ENCODE results near the gene ZNF112.
"Not testable (repeated sequence)": the region's sequence is repeated elsewhere in the genome, so short reads cannot be mapped to it uniquely, and the experiment has no call there.

The ZNF112 gene

GRCh38 chr19:44356383-44357111 lies at the start of gene ZNF112:
Gene ZNF112, minus strand, starts transcription at chr19:44356680. Its CDS starts 16,141 bp downstream, at chr19:44340539.
- peak; percentile 88 for DNase-seq

- DNase-seq: peak; percentile 98
These were observed 44.9 kb upstream of the ZNF112 start, which contains the start of gene ZNF285 for GRCh38 chr19:44401139-44402115. Gene ZNF285, minus strand, starts transcription at chr19:44401608. Its CDS starts 4,395 bp downstream, at chr19:44397213.

- DNase-seq: not testable (repeated sequence)
These were observed 32.8 kb upstream of the ZNF112 start for GRCh38 chr19:44389268-44389667.

GRCh38 chr19:44374789-44375188 lies 18.3 kb upstream of the ZNF112 start:
- DNase-seq: no peak

- no peak for DNase-seq
These were observed 15.5 kb upstream of the ZNF112 start for GRCh38 chr19:44371815-44372480.

DNA sequence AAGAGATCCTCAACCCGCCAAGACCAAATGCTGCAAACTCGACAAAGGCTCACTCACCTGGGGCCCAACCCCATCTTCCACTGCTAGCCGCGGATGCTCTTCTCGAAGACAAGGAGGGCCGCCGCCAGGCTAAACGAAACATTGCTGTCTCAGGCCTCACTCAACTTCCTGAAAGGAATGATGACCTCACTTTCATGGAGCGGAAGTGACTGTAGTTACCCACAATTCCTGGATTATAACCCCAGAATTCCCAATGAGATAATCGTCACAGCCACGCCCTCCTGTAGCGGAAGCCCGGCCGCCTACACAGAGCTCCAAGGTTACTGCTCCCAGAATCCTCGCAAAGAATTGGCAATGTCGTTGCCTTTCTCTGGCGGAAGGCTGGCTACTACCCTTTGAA lies 10.5 kb upstream of the ZNF112 start:
- no peak for DNase-seq

DNA sequence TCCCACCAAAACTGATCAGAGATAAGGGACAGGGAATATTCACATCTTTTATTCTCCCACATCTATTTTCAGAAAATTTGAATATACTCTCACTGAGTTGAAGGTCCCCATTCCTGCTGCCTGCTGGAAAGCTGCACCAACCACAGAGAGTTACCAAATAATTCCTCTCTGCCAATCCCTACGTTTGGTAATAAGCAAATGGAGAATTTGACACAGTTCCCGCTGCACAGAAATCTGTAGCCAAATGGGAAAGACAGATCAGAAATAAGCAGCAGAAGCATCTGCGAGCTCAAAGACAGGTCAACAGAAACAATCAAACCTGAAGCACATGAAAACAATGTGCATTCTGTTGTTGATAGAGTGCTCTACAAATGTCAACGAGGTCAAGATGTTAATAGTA lies 9.9 kb downstream of the ZNF112 start:
- DNase-seq: no peak

- DNase-seq: no peak
These were observed 10.5 kb downstream of the ZNF112 start for GRCh38 chr19:44345959-44346358.

DNA sequence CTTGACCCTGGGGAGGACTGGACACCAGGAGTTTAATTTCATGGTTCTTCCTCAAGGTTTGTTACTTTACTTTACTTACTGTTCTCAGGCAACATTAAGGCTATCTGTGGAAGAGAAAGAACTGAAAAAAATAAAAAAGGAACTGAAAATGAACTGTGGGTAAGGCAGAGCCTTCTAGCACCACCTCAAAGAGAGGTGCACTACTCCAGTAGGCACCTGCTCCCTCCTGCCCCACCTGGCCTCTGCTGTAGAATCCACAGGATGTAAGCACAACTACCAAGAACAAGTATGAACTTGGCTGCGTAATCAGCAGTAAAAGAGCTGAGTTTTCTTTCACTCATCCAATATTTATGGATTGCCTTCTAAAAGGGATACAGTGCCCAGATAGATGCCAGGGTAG lies 12.2 kb downstream of the ZNF112 start:
- DNase-seq: no peak

GRCh38 chr19:44341794-44342193 lies 14.7 kb downstream of the ZNF112 start:
- DNase-seq: no peak

GRCh38 chr19:44334639-44335038 lies 21.8 kb downstream of the ZNF112 start:
- not testable (repeated sequence) for DNase-seq

- DNase-seq: no peak
These were observed 24.3 kb downstream of the ZNF112 start for GRCh38 chr19:44332145-44332544.

DNA sequence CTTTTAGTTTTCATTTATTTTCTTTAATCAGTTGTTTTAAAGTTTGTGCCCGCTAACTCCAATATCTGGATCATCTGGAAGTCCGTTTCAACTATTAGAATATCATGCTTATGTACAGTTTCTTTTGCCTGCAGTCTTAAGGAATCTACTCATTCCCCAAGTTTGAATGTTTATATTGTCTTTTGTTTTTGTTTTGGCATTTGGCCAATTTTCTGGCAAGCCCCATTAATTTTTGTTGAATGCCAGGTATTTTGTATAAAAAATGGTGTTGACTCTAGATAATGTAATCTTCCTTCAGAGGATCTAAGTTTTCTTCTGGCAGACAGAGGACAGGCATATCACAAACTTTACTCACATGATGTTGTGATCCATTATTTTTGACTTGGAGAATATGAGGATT lies 40.6 kb downstream of the ZNF112 start:
- no peak for DNase-seq

DNA sequence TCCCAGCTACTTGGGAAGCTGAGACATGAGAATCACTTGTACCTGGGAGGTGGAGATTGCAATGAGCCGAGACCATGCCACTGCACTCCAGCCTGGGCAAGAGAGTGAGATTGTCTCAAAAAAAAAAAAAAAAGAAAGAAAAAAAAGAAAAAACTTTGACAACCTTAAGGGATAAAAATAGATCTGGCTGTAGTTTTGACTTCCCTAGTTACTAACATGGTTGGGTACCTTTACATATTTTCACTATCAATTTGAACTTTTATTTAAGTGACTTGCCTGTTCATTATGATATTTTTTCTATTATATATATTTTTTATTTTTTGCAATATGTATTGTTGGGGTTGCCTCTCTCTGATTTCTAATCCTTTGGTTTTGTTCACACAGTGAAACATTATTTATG lies 43.2 kb downstream of the ZNF112 start:
- DNase-seq: no peak

DNA sequence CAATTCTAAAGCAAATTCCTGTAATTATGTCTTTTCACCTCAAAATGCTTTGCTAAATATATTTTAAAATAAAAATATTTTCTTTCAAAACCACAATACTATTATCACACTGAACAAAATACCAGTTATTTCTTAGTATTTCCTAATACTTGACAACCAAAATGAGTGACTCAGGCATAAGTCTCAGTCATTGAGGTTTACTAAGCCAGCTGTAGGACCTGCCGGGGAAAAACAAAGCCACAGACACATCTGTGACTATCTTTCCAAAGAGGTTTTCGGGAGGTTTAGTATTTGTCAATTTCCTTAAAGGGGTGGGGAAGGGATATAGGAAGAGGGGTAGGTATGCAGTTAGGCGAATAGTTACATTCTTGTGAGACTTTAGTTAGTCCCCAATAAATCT lies 48.5 kb downstream of the ZNF112 start:
- DNase-seq: peak; percentile 19

- DNase-seq: no peak
These were observed 50.2 kb downstream of the ZNF112 start for GRCh38 chr19:44306283-44306682.

GRCh38 chr19:44305457-44305856 lies 51.0 kb downstream of the ZNF112 start:
- no peak for DNase-seq

- DNase-seq: peak; percentile 97
These were observed 51.8 kb downstream of the ZNF112 start, which contains the start of gene ZNF235 for GRCh38 chr19:44304659-44305193. Gene ZNF235, minus strand, starts transcription at chr19:44305025. Its CDS starts 1,621 bp downstream, at chr19:44303404.

DNA sequence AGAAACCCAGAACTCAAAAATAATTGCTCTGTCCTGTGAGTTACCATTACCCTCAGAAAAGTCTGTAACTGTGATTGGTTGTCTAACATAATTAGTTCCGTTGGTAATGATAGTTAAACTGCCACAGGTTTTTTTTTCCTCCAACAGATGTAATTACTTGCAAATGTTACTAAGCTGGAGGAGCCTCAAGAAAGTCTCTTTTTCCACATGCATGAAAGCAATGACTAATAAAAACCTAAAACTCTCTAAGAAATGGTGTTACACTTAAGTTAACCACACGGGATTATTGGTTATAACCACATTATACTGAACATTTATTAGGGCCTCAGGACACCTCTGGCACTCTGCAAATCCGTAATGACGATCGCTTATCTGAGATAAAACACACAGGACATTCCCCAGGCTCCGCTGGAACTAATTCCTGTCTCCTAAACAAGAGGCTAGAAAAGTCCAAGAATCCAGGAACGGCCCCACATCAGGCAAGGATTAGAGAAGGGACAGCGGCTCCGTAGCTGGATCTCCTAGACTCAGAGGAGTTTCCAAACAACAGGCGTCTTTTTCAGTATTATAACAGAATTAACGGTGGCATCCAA lies 52.4 kb downstream of the ZNF112 start:
- peak; percentile 17 for DNase-seq

GRCh38 chr19:44303320-44303719 lies 53.2 kb downstream of the ZNF112 start:
- peak; percentile 5 for DNase-seq

- DNase-seq: no peak
These were observed 71.5 kb downstream of the ZNF112 start for GRCh38 chr19:44284968-44285367.

GRCh38 chr19:44282846-44283245 lies 73.6 kb downstream of the ZNF112 start:
- DNase-seq: no peak
